ENCODE data around the gene LY6G5B. TPM values are rescaled to one million over a fixed set of nuclear protein-coding genes. Genes with fewer than 3 reads are reported as not detected.

The LY6G5B gene
- total RNA-seq, 1 donor from 2014 or later = 24.8 TPM

DNA sequence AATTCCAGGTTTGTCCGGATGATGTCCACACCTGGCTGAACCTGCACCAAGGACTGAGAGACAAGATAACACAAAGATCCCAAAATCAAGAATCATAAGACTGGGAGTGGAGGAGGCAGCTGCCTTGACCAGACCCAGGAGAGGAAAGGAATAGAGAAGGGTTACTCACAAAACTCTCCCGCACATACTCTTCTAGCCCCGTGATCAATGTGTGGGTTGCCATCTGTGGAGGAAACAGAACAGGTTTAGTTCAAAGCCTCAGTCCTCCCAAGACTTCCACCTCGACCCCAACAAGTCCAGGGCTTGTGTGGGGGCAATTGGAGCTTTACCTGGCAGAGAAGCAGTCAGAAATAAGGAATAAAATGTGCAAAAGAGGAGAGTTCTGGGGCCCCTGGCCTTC, 28.4 kb upstream of the LY6G5B start:
- H3K9me3 Mint-ChIP-seq (ENCODE audit: low read depth) = no peaks in the 10 kb centered on the region

DNA sequence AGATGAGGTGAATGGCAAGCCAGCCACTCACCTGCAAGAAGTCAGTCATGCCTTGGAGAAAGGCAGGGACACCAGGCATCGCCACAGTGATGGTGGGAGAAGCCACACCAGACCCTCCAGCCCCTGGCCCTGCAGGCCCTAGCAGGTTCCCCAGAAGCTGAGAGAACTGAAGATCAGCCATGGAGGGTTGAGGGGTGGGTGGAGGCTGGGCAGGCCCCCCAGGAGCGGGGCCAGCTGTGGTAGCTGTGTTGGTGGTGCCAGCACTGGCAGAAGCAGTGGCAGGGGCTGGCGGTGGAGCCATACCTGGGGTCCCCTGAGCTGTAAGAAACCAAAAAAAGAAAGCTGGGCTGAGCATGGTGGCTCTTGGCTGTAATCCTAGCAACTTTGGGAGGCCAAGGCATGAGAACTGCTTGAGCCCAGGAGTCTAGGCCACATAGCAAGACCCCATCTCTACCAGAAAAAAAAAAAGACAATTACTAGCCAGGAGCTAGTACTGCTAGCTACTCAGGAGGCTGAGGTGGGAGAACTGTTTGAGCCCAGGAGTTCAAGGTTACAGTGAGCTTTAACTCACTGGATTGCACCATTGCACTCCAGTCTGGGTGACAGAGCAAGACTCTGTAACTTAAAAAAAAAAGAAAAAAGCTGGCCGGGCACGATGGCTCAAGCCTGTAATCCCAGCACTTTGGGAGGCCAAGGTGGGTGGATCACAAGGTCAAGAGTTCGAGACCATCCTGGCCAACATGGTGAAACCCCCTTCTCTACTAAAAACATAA, 26.8 kb upstream of the LY6G5B start:
- TF ChIP-seq, protein P1, sequence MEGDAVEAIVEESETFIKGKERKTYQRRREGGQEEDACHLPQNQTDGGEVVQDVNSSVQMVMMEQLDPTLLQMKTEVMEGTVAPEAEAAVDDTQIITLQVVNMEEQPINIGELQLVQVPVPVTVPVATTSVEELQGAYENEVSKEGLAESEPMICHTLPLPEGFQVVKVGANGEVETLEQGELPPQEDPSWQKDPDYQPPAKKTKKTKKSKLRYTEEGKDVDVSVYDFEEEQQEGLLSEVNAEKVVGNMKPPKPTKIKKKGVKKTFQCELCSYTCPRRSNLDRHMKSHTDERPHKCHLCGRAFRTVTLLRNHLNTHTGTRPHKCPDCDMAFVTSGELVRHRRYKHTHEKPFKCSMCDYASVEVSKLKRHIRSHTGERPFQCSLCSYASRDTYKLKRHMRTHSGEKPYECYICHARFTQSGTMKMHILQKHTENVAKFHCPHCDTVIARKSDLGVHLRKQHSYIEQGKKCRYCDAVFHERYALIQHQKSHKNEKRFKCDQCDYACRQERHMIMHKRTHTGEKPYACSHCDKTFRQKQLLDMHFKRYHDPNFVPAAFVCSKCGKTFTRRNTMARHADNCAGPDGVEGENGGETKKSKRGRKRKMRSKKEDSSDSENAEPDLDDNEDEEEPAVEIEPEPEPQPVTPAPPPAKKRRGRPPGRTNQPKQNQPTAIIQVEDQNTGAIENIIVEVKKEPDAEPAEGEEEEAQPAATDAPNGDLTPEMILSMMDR (IDR thresholded peaks at IDR 0.05; ENCODE audit: unreplicated experiment) = no peak
- H3K36me3 Mint-ChIP-seq (ENCODE audit: insufficient read depth) = peaks cover 18% of the 10 kb centered on the region
- H3K4me1 Mint-ChIP-seq (ENCODE audit: low read depth) = no peaks in the 10 kb centered on the region
- no peak for DNase-seq (ENCODE audit: low spot score, unreplicated experiment)
- H3K9me3 Mint-ChIP-seq (ENCODE audit: low read depth) = no peaks in the 10 kb centered on the region
- H3K27me3 Mint-ChIP-seq = no peaks in the 10 kb centered on the region
- H3K27ac Mint-ChIP-seq = no peak overlapping the region
- H3K4me3 Mint-ChIP-seq (ENCODE audit: low read depth) = no peak overlapping the region

More for the DNA sequence above, 28.4 kb upstream of the LY6G5B start:
- H3K4me1 Mint-ChIP-seq (ENCODE audit: low read depth) = no peaks in the 10 kb centered on the region
- peaks cover 20% of the 10 kb centered on the region for H3K36me3 Mint-ChIP-seq (ENCODE audit: insufficient read depth)
- DNase-seq (ENCODE audit: low spot score, unreplicated experiment) = no peak
- H3K27ac Mint-ChIP-seq = peak overlapping the region; percentile 57
- TF ChIP-seq, protein P1 (IDR thresholded peaks at IDR 0.05; ENCODE audit: unreplicated experiment) = no peak
- H3K4me3 Mint-ChIP-seq (ENCODE audit: low read depth) = no peak overlapping the region
- H3K27me3 Mint-ChIP-seq = no peaks in the 10 kb centered on the region

DNA sequence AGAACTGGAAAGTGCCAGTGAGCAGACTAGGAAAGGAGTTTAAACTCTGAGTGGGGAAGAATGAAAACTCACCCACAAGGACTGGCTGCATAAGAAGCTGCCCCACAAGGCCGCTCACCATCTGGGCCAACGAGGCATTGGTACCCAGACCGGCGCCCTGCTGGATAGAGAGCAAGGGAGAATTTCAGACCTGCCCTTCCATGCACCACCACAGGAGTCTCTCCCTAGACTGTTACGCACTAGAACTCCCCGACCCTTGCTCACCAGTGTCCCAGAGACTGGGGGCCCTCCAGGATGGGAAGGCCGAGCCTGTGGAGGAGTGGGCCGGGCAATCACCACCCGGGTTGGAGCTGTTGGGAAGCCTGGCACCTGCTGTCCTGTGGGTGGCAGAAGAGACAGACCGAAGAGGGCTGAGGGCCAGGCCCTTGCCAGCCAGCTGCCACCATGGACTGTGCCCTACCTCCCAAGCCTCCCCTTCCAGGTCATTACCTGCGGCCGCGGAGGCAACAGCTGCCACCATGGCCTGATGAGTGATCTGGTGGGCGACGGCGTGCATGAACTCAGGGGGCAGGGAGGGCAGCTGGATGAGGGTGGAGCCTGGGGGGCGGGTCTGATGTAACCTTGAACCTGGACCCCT, 25.8 kb upstream of the LY6G5B start:
- H3K36me3 Mint-ChIP-seq (ENCODE audit: insufficient read depth) = peaks cover 21% of the 10 kb centered on the region
- no peaks in the 10 kb centered on the region for H3K4me1 Mint-ChIP-seq (ENCODE audit: low read depth)

DNA sequence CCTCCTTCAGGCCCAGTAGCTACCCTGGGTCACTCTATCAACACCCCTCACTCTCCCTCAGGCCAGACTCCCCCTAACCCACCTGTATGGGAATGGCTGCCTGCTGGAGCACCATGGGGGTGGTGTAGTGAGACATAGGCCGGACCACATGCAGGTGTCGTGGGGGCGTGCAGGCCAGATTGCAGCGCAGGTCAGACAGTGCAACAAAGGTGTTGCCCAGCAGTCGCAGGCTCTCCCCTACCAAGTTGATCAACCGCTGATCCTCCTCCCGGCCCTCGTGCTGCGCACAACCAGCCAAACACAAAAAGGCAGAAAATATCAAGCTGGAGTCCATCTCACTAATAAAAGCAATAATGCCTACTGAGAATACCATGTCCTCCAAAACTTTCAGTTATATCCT, 24.5 kb upstream of the LY6G5B start:
- H3K4me3 Mint-ChIP-seq (ENCODE audit: low read depth) = no peak overlapping the region
- no peaks in the 10 kb centered on the region for H3K9me3 Mint-ChIP-seq (ENCODE audit: low read depth)
- no peak for DNase-seq (ENCODE audit: low spot score, unreplicated experiment)
- no peaks in the 10 kb centered on the region for H3K27me3 Mint-ChIP-seq
- peaks cover 26% of the 10 kb centered on the region for H3K36me3 Mint-ChIP-seq (ENCODE audit: insufficient read depth)
- peaks cover 3% of the 10 kb centered on the region for H3K4me1 Mint-ChIP-seq (ENCODE audit: low read depth)
- TF ChIP-seq, protein P1 (IDR thresholded peaks at IDR 0.05; ENCODE audit: unreplicated experiment) = no peak
- H3K27ac Mint-ChIP-seq = no peak overlapping the region

More for the DNA sequence above, 25.8 kb upstream of the LY6G5B start:
- Mint-ChIP-seq H3K4me3 (ENCODE audit: low read depth) (no peak overlapping the region), H3K27me3 (no peaks in the 10 kb centered on the region), H3K9me3 (ENCODE audit: low read depth) (no peaks in the 10 kb centered on the region), H3K27ac (no peak overlapping the region)
- TF ChIP-seq, protein P1 (IDR thresholded peaks at IDR 0.05; ENCODE audit: unreplicated experiment) = no peak
- no peak for DNase-seq (ENCODE audit: low spot score, unreplicated experiment)

DNA sequence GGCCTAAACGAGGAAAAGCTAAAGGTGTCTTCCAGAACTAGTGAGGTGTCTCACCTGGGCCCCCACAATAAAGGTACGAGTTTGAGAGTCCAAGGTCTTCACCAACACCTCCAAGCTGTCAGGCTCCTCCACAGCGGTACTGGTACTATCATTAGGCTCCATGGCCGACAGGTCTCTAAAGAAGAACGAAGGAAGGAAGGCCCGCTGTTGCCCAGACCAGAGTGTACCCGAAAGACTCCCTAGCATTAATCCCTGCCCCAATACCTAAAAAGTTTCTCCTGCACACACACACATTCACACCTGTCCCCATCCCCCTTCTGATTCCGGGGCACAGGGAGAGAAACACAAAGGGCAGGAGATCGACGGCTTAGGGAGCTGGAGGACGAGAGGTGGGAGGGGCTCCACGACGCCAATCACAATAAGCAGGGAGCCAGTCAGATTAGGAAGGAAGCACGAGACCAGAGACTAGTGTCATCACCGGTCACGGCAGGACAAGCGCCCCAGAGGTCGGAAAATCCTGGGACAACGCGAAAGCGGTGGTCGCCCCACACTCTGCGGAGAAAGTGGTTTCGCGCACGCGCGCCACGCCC, 18.1 kb upstream of the LY6G5B start:
- Mint-ChIP-seq H3K27ac (peak overlapping the region; percentile 100), H3K36me3 (ENCODE audit: insufficient read depth) (peaks cover 20% of the 10 kb centered on the region), H3K9me3 (ENCODE audit: low read depth) (no peaks in the 10 kb centered on the region), H3K27me3 (no peaks in the 10 kb centered on the region), H3K4me3 (ENCODE audit: low read depth) (peak overlapping the region; percentile 94), H3K4me1 (ENCODE audit: low read depth) (peaks cover 38% of the 10 kb centered on the region)
- TF ChIP-seq, protein P1 (IDR thresholded peaks at IDR 0.05; ENCODE audit: unreplicated experiment) = no peak
- DNase-seq (ENCODE audit: low spot score, unreplicated experiment) = no peak
